OCI-LY1 (cell line): ENCODE measurements around the gene IRF2.

Experiments used
- CTCF ChIP-seq: fragments of 200-600 bp; sonication (generic), shearing (Covaris generic); IDR thresholded peaks from 2 replicates; pipeline ENCODE4 v1.5.1; 2017; ENCODE audit warnings: mild to moderate bottlenecking, antibody characterized with exemption, low read length, moderate library complexity, mixed read lengths
- EZH2 ChIP-seq: fragments of 200-600 bp; sonication (generic), shearing (Covaris generic); IDR thresholded peaks from 2 replicates; pipeline ENCODE4 v1.8.0; 2017; ENCODE audit warnings: borderline replicate concordance, mixed run types, mild to moderate bottlenecking, antibody characterized with exemption, low read length, moderate library complexity, mixed read lengths

- TF ChIP-seq CTCF: no peak
- no peak for TF ChIP-seq EZH2
These were observed 12.5 kb downstream of the IRF2 start for GRCh38 chr4:184461711-184462441.
